Lung microvascular endothelial cell (primary cell): ENCODE data around the gene TBCB. TPM values are rescaled to one million over a fixed set of nuclear protein-coding genes. Genes with fewer than 3 reads are reported as not detected.
"Not testable (repeated sequence)": the region's sequence is repeated elsewhere in the genome, so short reads cannot be mapped to it uniquely, and the experiment has no call there.

ENCODE experiments used
- DNase-seq, 2 donors: peaks; one replicate each; pipeline versions ENCODE4 v3.0.0 to v3.0.0-alpha.2; 2010; ENCODE audit warnings: low read depth in 2 of 2
- total RNA-seq: library from RNA; depleted of rRNA; stranded (reverse); fragments of >200 nt; gene quantifications from 2 replicates; pipeline ENCODE4 v1.2.1, GENCODE V29; 2014

Gene TBCB
- total RNA-seq, 1 donor from 2014 or later = 181 TPM

- peak; percentile 60 to 63 for DNase-seq
These were observed 54.0 kb downstream of the TBCB start for GRCh38 chr19:36169084-36169760.

- no peak for DNase-seq
These were observed 57.6 kb downstream of the TBCB start for GRCh38 chr19:36172852-36173251.

- not testable (repeated sequence) for DNase-seq
These were observed 58.6 kb downstream of the TBCB start for GRCh38 chr19:36173846-36174245.

Other genes with a start within 250 kb of the TBCB start
- gene APLP1, start 246.9 kb upstream of the TBCB start, total RNA-seq = 1.2 and 2.2 TPM in 2 replicates
- 1.3 and 3.8 TPM in 2 replicates for gene NFKBID, start 214.9 kb upstream of the TBCB start, total RNA-seq
- gene HCST, start 212.9 kb upstream of the TBCB start, total RNA-seq = 0.22 and 0.40 TPM in 2 replicates
- gene TYROBP, start 207.2 kb upstream of the TBCB start, total RNA-seq = not detected in 2 replicates
- 1.3 and 2.0 TPM in 2 replicates for gene LRFN3, start 179.1 kb upstream of the TBCB start, total RNA-seq
- gene SDHAF1, start 120.3 kb upstream of the TBCB start, total RNA-seq = 8.7 and 10.7 TPM in 2 replicates
- gene SYNE4, start 106.7 kb upstream of the TBCB start, total RNA-seq = under 0.01 TPM in 1 of 2 replicates, not detected in the other
- gene ALKBH6, start 101.3 kb upstream of the TBCB start, total RNA-seq = 7.3 and 7.8 TPM in 2 replicates
- 2.6 and 2.8 TPM in 2 replicates for gene CLIP3, start 82.6 kb upstream of the TBCB start, total RNA-seq
- 0.87 and 1.8 TPM in 2 replicates for gene THAP8, start 61.2 kb upstream of the TBCB start, total RNA-seq
- 1.2 and 2.0 TPM in 2 replicates for gene WDR62, start 60.6 kb upstream of the TBCB start, total RNA-seq
- gene OVOL3, start 4.3 kb upstream of the TBCB start, total RNA-seq = not detected in 2 replicates
- 123 and 143 TPM in 2 replicates for gene POLR2I, start 593 bp upstream of the TBCB start, total RNA-seq
- gene CAPNS1, start 24.6 kb downstream of the TBCB start, total RNA-seq = 361 and 396 TPM in 2 replicates
- 88.5 and 153 TPM in 2 replicates for gene COX7A1, start 37.0 kb downstream of the TBCB start, total RNA-seq
- gene ZNF565, start 99.2 kb downstream of the TBCB start, total RNA-seq = 2.0 and 3.8 TPM in 2 replicates
- gene ZNF146, start 99.6 kb downstream of the TBCB start, total RNA-seq = 50.1 and 65.7 TPM in 2 replicates